Gastroesophageal sphincter (tissue), 3 donors: ENCODE results near the gene SH2D6.

Experiments used
- POLR2AphosphoS5 ChIP-seq: sonication (generic); formaldehyde crosslinking; IDR thresholded peaks from one replicate; pipeline ENCODE4 v1.6.1; 2017; ENCODE audit warnings: antibody characterized with exemption
- TF ChIP-seq, protein P1 (sequence below), 4 experiments: fragments of 200-600 bp in 2 of 4; fragments of 450-650 bp in 2 of 4; sonication (generic) in 1 of 4; IDR thresholded peaks; one replicate each; pipeline ENCODE4 v1.5.1; 2017 to 2019; ENCODE audit warnings: antibody characterized with exemption in 4 of 4, mild to moderate bottlenecking in 2 of 4, moderate library complexity in 2 of 4

DNA sequence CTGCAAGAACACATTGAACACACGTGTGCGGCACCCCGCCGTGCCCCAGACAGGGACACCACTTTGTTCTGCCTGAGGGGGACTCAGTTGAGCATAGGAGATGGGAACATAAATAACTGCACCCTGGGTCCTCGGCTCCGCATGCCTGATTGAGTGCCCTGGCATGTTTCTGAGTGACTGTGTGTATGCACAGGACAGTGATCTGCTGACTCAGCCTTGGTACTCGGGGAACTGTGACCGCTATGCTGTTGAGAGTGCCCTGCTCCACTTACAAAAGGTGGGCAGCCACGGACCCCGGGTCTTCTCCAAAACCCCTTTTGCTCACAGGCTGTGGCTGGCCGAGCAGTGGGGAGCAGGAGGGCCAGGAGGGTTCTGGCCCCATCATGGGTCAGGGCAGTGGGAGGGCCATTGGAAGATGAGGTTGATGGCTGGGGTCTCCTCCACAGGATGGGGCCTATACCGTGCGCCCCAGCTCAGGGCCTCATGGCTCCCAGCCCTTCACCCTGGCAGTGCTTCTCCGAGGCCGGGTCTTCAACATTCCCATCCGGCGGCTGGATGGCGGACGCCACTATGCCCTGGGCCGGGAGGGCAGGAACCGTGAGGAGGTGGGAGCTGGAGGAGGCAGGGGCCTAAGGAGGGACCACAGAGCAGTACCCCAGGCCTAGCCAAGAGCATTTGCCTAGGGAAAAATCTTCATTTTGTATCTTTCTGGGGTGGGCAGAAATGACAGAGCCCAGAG lies 16.9 kb downstream of the SH2D6 start:
- TF ChIP-seq, protein P1, sequence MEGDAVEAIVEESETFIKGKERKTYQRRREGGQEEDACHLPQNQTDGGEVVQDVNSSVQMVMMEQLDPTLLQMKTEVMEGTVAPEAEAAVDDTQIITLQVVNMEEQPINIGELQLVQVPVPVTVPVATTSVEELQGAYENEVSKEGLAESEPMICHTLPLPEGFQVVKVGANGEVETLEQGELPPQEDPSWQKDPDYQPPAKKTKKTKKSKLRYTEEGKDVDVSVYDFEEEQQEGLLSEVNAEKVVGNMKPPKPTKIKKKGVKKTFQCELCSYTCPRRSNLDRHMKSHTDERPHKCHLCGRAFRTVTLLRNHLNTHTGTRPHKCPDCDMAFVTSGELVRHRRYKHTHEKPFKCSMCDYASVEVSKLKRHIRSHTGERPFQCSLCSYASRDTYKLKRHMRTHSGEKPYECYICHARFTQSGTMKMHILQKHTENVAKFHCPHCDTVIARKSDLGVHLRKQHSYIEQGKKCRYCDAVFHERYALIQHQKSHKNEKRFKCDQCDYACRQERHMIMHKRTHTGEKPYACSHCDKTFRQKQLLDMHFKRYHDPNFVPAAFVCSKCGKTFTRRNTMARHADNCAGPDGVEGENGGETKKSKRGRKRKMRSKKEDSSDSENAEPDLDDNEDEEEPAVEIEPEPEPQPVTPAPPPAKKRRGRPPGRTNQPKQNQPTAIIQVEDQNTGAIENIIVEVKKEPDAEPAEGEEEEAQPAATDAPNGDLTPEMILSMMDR (IDR thresholded peaks at IDR 0.05): no peak
- TF ChIP-seq POLR2AphosphoS5: no peak
